Lung (tissue), 12 donors: ENCODE results near the gene PGS1. TPM values are rescaled to one million over a fixed set of nuclear protein-coding genes. Genes with fewer than 3 reads are reported as not detected.

Experiments used
- ATAC-seq: fragments of 200-7000 bp; cut with Tn5 transposase; one replicate; pipeline ENCODE4 v1.9.1; 2020; ENCODE audit warnings: moderate number of reproducible peaks; ENCODE audit not compliant: insufficient read depth, low FRiP score
- DNase-seq, 3 donors: peaks; one replicate each; pipeline ENCODE4 v3.0.0-alpha.2; 2013 to 2017
- H3K27ac ChIP-seq, 2 donors: one replicate each; pipeline ENCODE4 v1.5.1; 2013; ENCODE audit warnings: mild to moderate bottlenecking in 2 of 2, moderate library complexity in 2 of 2, control low read depth in 1 of 2, inconsistent platforms in 1 of 2, low read depth in 1 of 2, low read length in 1 of 2
- H3K27me3 ChIP-seq, 3 donors: one replicate each; pipeline ENCODE4 v1.5.1; 2013; ENCODE audit warnings: low read length in 2 of 3; ENCODE audit not compliant: control insufficient read depth in 3 of 3, insufficient read depth in 3 of 3
- H3K36me3 ChIP-seq, 4 donors: one replicate each; pipeline ENCODE4 v1.5.1; 2013; ENCODE audit warnings: low read length in 4 of 4, mild to moderate bottlenecking in 1 of 4, moderate library complexity in 1 of 4; ENCODE audit not compliant: control insufficient read depth in 4 of 4, insufficient read depth in 4 of 4
- H3K4me1 ChIP-seq, 5 donors: one replicate each; pipeline ENCODE4 v1.5.1; 2013; ENCODE audit warnings: low read length in 5 of 5, mild to moderate bottlenecking in 2 of 5, moderate library complexity in 1 of 5; ENCODE audit not compliant: control insufficient read depth in 5 of 5, insufficient read depth in 5 of 5
- H3K4me3 ChIP-seq: one replicate; pipeline ENCODE4 v1.5.1; 2013; ENCODE audit warnings: mild to moderate bottlenecking, control low read depth, moderate library complexity
- H3K9ac ChIP-seq, 2 donors: one replicate each; pipeline ENCODE4 v1.5.1; 2013; ENCODE audit warnings: low read length in 2 of 2, control low read depth in 1 of 2; ENCODE audit not compliant: insufficient read depth in 1 of 2
- H3K9me3 ChIP-seq, 4 donors: one replicate each; pipeline ENCODE4 v1.5.1; 2013; ENCODE audit warnings: low read length in 3 of 4, mild to moderate bottlenecking in 1 of 4, moderate library complexity in 1 of 4; ENCODE audit not compliant: control insufficient read depth in 4 of 4, insufficient read depth in 3 of 4
- CTCF ChIP-seq: IDR thresholded peaks from 2 replicates; pipeline ENCODE4 v1.5.1; 2012; ENCODE audit warnings: mild to moderate bottlenecking; ENCODE audit errors: control extremely low read depth, extremely low read depth
- WGBS, 2 donors: extraction: QIAGEN DNeasy Blood & Tissue Kit; methylation state at CpG; one replicate each; pipeline ENCODE4 v1.1.7; 2013; 5-methylcytosine and 5-hydroxymethylcytosine counted together
- polyA plus RNA-seq, 2 donors: library from polyadenylated mRNA; stranded (reverse); fragments of 200-250 nt; gene quantifications; one replicate each; pipeline ENCODE4 v1.2.1, GENCODE V29; 2013
- total RNA-seq, 2 donors: library from RNA; depleted of rRNA in 1 of 2; stranded (reverse); fragments of >200 nt in 1 of 2; gene quantifications; one replicate each; pipeline ENCODE4 v1.2.1, GENCODE V29; 2014 to 2021
- donor health status: control.
- donor health status: control.
- donor health status: Bipolar disorder and iron deficiency.
- donor health status: healthy.
- donor health status: DM: yes; HTN: yes; CAD: no.

PGS1 gene
- total and polyA plus RNA-seq, 4 donors = 44.9 to 104 (median 94.3) TPM

- Histone ChIP-seq H3K27ac (no peak overlapping the region), H3K4me1 (peaks cover 17 to 42% (median 20%) of the 10 kb centered on the region in 5 donors), H3K4me3 (no peak overlapping the region), H3K27me3 (no peaks in the 10 kb centered on the region), H3K36me3 (no peaks in the 10 kb centered on the region), H3K9ac (no peak overlapping the region), H3K9me3 (no peaks in the 10 kb centered on the region)
- 82 to 89% methylated on average over 9 of the region's 9 CpGs for WGBS, 2 donors
- DNase-seq (no peak), ATAC-seq (no peak)
- no peak for TF ChIP-seq CTCF
Measured at GRCh38 chr17:78348055-78348770, 30.2 kb upstream of the PGS1 start.

GRCh38 chr17:78349891-78350642 is 28.4 kb upstream of the PGS1 start:
- 58 to 73% methylated on average over 4 of the region's 4 CpGs for WGBS, 2 donors
- Histone ChIP-seq H3K4me1 (peaks cover 13 to 41% (median 25%) of the 10 kb centered on the region in 5 donors), H3K9me3 (no peaks in the 10 kb centered on the region), H3K4me3 (no peak overlapping the region), H3K27ac (no peak overlapping the region), H3K9ac (no peak overlapping the region), H3K27me3 (no peaks in the 10 kb centered on the region), H3K36me3 (no peaks in the 10 kb centered on the region)
- DNase-seq (no peak), ATAC-seq (no peak)
- no peak for TF ChIP-seq CTCF

GRCh38 chr17:78351449-78352006 is 26.9 kb upstream of the PGS1 start:
- Histone ChIP-seq H3K9ac (peak overlapping the region in 1 of 2 donors; percentile 49), H3K9me3 (no peaks in the 10 kb centered on the region), H3K4me1 (peaks cover 13 to 37% (median 25%) of the 10 kb centered on the region in 5 donors), H3K27ac (peak overlapping the region; percentile 88 to 92), H3K4me3 (no peak overlapping the region), H3K27me3 (no peaks in the 10 kb centered on the region), H3K36me3 (peaks cover 0 to 7% (median 0%) of the 10 kb centered on the region in 4 donors)
- no peak for TF ChIP-seq CTCF
- 25% methylated on average over 15 to 16 of the region's 16 CpGs for WGBS, 2 donors
- ATAC-seq (peak; percentile 49), DNase-seq (peak; percentile 98 to 99 (median 98))
